ENCODE measurements around the gene PPM1A. TPM values are rescaled to one million over a fixed set of nuclear protein-coding genes. Genes with fewer than 3 reads are reported as not detected.
A peak's percentile ranks its signal among the peaks of the same experiment; 100 is the strongest.

The PPM1A gene
- total and polyA plus RNA-seq, 2 of the 8 experiments (the other 6 are each of a cell fraction or from before 2014, with no cell fraction given) = 14.0 to 51.2 TPM

- ChIA-PET POLR2A (ENCODE audit: partially characterized antibody) (interaction anchor here (0.7 to 1.9 kb wide), 5 partner anchors 9 to 53 kb away, joined by 3 to 5 read pairs (median 3); no protein-coding TSS in a partner anchor), CTCF (ENCODE audit: partially characterized antibody) (interaction anchor here (0.6 to 2.2 kb wide), 9 partner anchors 10 to 401 kb away, joined by 3 to 9 read pairs (median 3); no protein-coding TSS in a partner anchor)
- no peak for DNase-seq (ENCODE audit: low read depth in 1 of 2, low spot score in 2 of 2)
- 89% methylated on average over 3 of the region's 3 CpGs; no CpG with 5 or more reads in 1 of the 2 experiments for WGBS, 2 experiments (ENCODE audit: extremely low coverage in 1 of 2, insufficient coverage in 1 of 2, insufficient read length in 1 of 2, insufficient replicate concordance in 2 of 2, low coverage in 1 of 2, low lambda C conversion rate in 2 of 2, missing lambda C conversion rate in 1 of 2)
- H3K4me2 ChIP-seq (ENCODE audit: insufficient read depth in 1 of 2, low read depth in 2 of 2, low read length in 2 of 2) = no peak overlapping the region
- H3K23me2 ChIP-seq (ENCODE audit: low read depth, low read length) = no peaks in the 10 kb centered on the region
- FAIRE-seq = no peak
- H4K8ac ChIP-seq (ENCODE audit: extremely low read depth, insufficient read depth, low read length) = no peak overlapping the region
- no peak overlapping the region for H3K4ac ChIP-seq (replicated peaks; ENCODE audit: insufficient read length, low read depth, low read length)
- H3K79me2 ChIP-seq (ENCODE audit: control insufficient read depth in 1 of 2, insufficient read depth in 2 of 2, low read length in 2 of 2) = no peaks in the 10 kb centered on the region
- 0 out of 2 replicates have a peak overlapping the region, but pooled peaks have one; percentile 23 for H2AFZ ChIP-seq (ENCODE audit: low read length)
- no peak overlapping the region for H2BK15ac ChIP-seq (ENCODE audit: low read length)
- H3K27ac ChIP-seq (ENCODE audit: low read depth, low read length) = no peak overlapping the region
- H3K23ac ChIP-seq (ENCODE audit: insufficient read length) = no peak overlapping the region
- H2BK5ac ChIP-seq (ENCODE audit: low read depth, low read length) = no peak overlapping the region
- H3K56ac ChIP-seq (replicated peaks; ENCODE audit: insufficient read length, low read depth, low read length) = no peak overlapping the region
- H4K20me1 ChIP-seq (replicated peaks in 1 of 2; ENCODE audit: control insufficient read depth in 1 of 2, insufficient read depth in 2 of 2, low read length in 2 of 2) = no peaks in the 10 kb centered on the region
- H2BK20ac ChIP-seq (ENCODE audit: low read length) = no peak overlapping the region
- H3K4me1 ChIP-seq (replicated peaks in 1 of 4; ENCODE audit: control insufficient read depth in 3 of 4, insufficient read depth in 4 of 4, low read length in 3 of 4) = peaks cover 0 to 7% (median 0%) of the 10 kb centered on the region in 4 experiments; a peak in 1 of 7 replicates
- H3K4me3 ChIP-seq (ENCODE audit: extremely low read depth in 1 of 4, insufficient read depth in 2 of 4, low read depth in 3 of 4, low read length in 4 of 4) = no peak overlapping the region
- H3K27me3 ChIP-seq (replicated peaks in 1 of 4; ENCODE audit: control insufficient read depth in 3 of 4, extremely low read depth in 1 of 4, insufficient read depth in 3 of 4, low read length in 3 of 4) = no peaks in the 10 kb centered on the region
- H3K9me3 ChIP-seq (ENCODE audit: insufficient read depth in 2 of 2, low read depth in 1 of 2, low read length in 1 of 2) = no peaks in the 10 kb centered on the region
- no peak overlapping the region for H4K91ac ChIP-seq (replicated peaks; ENCODE audit: insufficient read length, low read length)
- no peak overlapping the region for H2BK120ac ChIP-seq (replicated peaks; ENCODE audit: low read depth, low read length)
- H3K14ac ChIP-seq (ENCODE audit: insufficient read length) = no peak overlapping the region
- H3K79me1 ChIP-seq (ENCODE audit: low read depth, low read length) = no peaks in the 10 kb centered on the region
- no peak overlapping the region for H2AK5ac ChIP-seq (ENCODE audit: low read depth, low read length)
- no peak overlapping the region for H4K5ac ChIP-seq (ENCODE audit: insufficient read length, low read depth, low read length)
- no peaks in the 10 kb centered on the region for H3K36me3 ChIP-seq (ENCODE audit: control insufficient read depth in 2 of 4, insufficient read depth in 4 of 4, low read length in 3 of 4)
- H3K18ac ChIP-seq (ENCODE audit: extremely low read depth, low read length) = peak overlapping the region; percentile 11; the same call in 1 of the 2 replicates
- no peak overlapping the region for H2BK12ac ChIP-seq (ENCODE audit: low read depth, low read length)
- no peak overlapping the region for H3K9ac ChIP-seq (replicated peaks in 1 of 4; ENCODE audit: extremely low read depth in 1 of 4, low read depth in 3 of 4, low read length in 3 of 4)
- no peak for TF ChIP-seq KDM5A (IDR thresholded peaks at IDR 0.05; ENCODE audit: low read length)
- no peak for TF ChIP-seq POLR2AphosphoS5 (IDR thresholded peaks at IDR 0.05; ENCODE audit: low read depth, low read length)
- TF ChIP-seq RNF2 (IDR thresholded peaks at IDR 0.05; ENCODE audit: borderline replicate concordance, low read depth, low read length, missing control alignments, poor library complexity, severe bottlenecking) = no peak
- no peak for TF ChIP-seq SIRT6 (IDR thresholded peaks at IDR 0.05; ENCODE audit: low read length)
- no peak for TF ChIP-seq CBX8 (IDR thresholded peaks at IDR 0.05; ENCODE audit: borderline replicate concordance, low read depth, low read length)
- TF ChIP-seq GABPA (IDR thresholded peaks at IDR 0.05; ENCODE audit: borderline replicate concordance, insufficient read depth, low read length) = no peak
- no peak for TF ChIP-seq CREB1 (IDR thresholded peaks at IDR 0.05)
- TF ChIP-seq ATF3 (IDR thresholded peaks at IDR 0.05; ENCODE audit: insufficient read depth, low read depth, low read length) = no peak
- no peak for TF ChIP-seq BCL11A (IDR thresholded peaks at IDR 0.05; ENCODE audit: low read depth in 2 of 2, low read length in 2 of 2)
Observed at GRCh38 chr14:60309867-60310552, 61.0 kb downstream of the PPM1A start.

All from H1 (cell line).